Measurements from ENCODE around the gene PROSER3. TPM values are rescaled to one million over a fixed set of nuclear protein-coding genes. Genes with fewer than 3 reads are reported as not detected.

The PROSER3 gene
- total RNA-seq, 1 experiment from 2014 or later: 37.3 TPM

- H3K4me1 Mint-ChIP-seq (ENCODE audit: insufficient read depth, unreplicated experiment): peaks cover 32% of the 10 kb centered on the region
- peak overlapping the region; percentile 99 for H3K4me3 Mint-ChIP-seq (ENCODE audit: unreplicated experiment)
- ChIA-PET POLR2A (interaction anchor here (0.8 to 3.1 kb wide), 3 partner anchors 103 to 394 kb away, joined by 3 to 12 read pairs (median 3); no protein-coding TSS in a partner anchor), CTCF (no interaction called here)
- DNase-seq (ENCODE audit: unreplicated experiment): no peak
- peak overlapping the region; percentile 100 for H3K27ac Mint-ChIP-seq (ENCODE audit: low read depth, unreplicated experiment)
- H3K9me3 Mint-ChIP-seq (ENCODE audit: unreplicated experiment): no peaks in the 10 kb centered on the region
- intact Hi-C loops (cut with micrococcal nuclease): no loop called here
- BruUV-seq (replicated peaks): no TSS peak
- H3K27me3 Mint-ChIP-seq (ENCODE audit: insufficient read depth, unreplicated experiment): no peaks in the 10 kb centered on the region
- no peak for TF ChIP-seq CTCF (IDR thresholded peaks at IDR 0.05; ENCODE audit: unreplicated experiment)
- H3K36me3 Mint-ChIP-seq (ENCODE audit: insufficient read depth, unreplicated experiment): peaks cover 31% of the 10 kb centered on the region
Observed at GRCh38 chr19:35746531-35746930, 11.4 kb upstream of the PROSER3 start.

- Mint-ChIP-seq H3K9me3 (ENCODE audit: unreplicated experiment) (no peaks in the 10 kb centered on the region), H3K4me3 (ENCODE audit: unreplicated experiment) (peak within 1 kb of the TSS; percentile 94)
- TSS peak; percentile 46 for BruUV-seq (replicated peaks)
Observed at GRCh38 chr19:35748106-35749020, 9.6 kb upstream of the PROSER3 start, which contains the start of gene LIN37. TSS of gene LIN37 (plus strand) at chr19:35748576. CDS start at chr19:35748725, 149 bp downstream.

GRCh38 chr19:35750167-35750566 lies 7.8 kb upstream of the PROSER3 start:
- H3K4me1 Mint-ChIP-seq (ENCODE audit: insufficient read depth, unreplicated experiment): peaks cover 21% of the 10 kb centered on the region
- peak overlapping the region; percentile 2 for H3K27ac Mint-ChIP-seq (ENCODE audit: low read depth, unreplicated experiment)
- DNase-seq (ENCODE audit: unreplicated experiment): no peak
- POLR2A ChIA-PET: interaction anchor here (2.1 kb wide), 1 partner anchor 10 kb away, joined by 9 read pairs; no protein-coding TSS in a partner anchor
- H3K27me3 Mint-ChIP-seq (ENCODE audit: insufficient read depth, unreplicated experiment): no peaks in the 10 kb centered on the region
- H3K4me3 Mint-ChIP-seq (ENCODE audit: unreplicated experiment): peak overlapping the region; percentile 94
- intact Hi-C loops (cut with micrococcal nuclease): no loop called here
- BruUV-seq (replicated peaks): no TSS peak
- no peak for TF ChIP-seq CTCF (IDR thresholded peaks at IDR 0.05; ENCODE audit: unreplicated experiment)
- H3K36me3 Mint-ChIP-seq (ENCODE audit: insufficient read depth, unreplicated experiment): peaks cover 22% of the 10 kb centered on the region
- H3K9me3 Mint-ChIP-seq (ENCODE audit: unreplicated experiment): no peaks in the 10 kb centered on the region
- CTCF ChIA-PET: no interaction called here

More at GRCh38 chr19:35748106-35749020, 9.6 kb upstream of the PROSER3 start, which contains the start of gene LIN37:
- no peak for TF ChIP-seq CTCF (IDR thresholded peaks at IDR 0.05; ENCODE audit: unreplicated experiment)
- peaks cover 27% of the 10 kb centered on the region for H3K4me1 Mint-ChIP-seq (ENCODE audit: insufficient read depth, unreplicated experiment)
- H3K36me3 Mint-ChIP-seq (ENCODE audit: insufficient read depth, unreplicated experiment): peaks cover 25% of the 10 kb centered on the region
- intact Hi-C loops (cut with micrococcal nuclease): loop anchor here (1.0 kb wide), 2 partner anchors 9 to 183 kb away; partner anchors contain the start of gene HSPB6
- H3K27me3 Mint-ChIP-seq (ENCODE audit: insufficient read depth, unreplicated experiment): no peaks in the 10 kb centered on the region
- CTCF ChIA-PET: interaction anchor here (0.6 to 1.4 kb wide), 5 partner anchors 12 to 191 kb away, joined by 3 to 5 read pairs (median 5); no protein-coding TSS in a partner anchor
- peak; percentile 100 for DNase-seq (ENCODE audit: unreplicated experiment)
- peak within 1 kb of the TSS; percentile 87 for H3K27ac Mint-ChIP-seq (ENCODE audit: low read depth, unreplicated experiment)
- POLR2A ChIA-PET: interaction anchor here (0.6 to 2.1 kb wide), 15 partner anchors 8 to 230 kb away, joined by 3 to 12 read pairs (median 4); partner anchors contain the start of gene PROSER3
